GM21619 (cell line): ENCODE results near the gene USP6NL.

ENCODE experiments used
- ATAC-seq: cut with Tn5 transposase; IDR thresholded peaks from one replicate; pipeline ENCODE4 v1.9.1; 2021; ENCODE audit not compliant: unreplicated experiment

Gene USP6NL

GRCh38 chr10:11429439-11430052 is 181.9 kb downstream of the USP6NL start:
- no peak for ATAC-seq

- ATAC-seq: no peak
Measured at GRCh38 chr10:11425676-11426075, 185.8 kb downstream of the USP6NL start.

GRCh38 chr10:11425296-11425610 is 186.2 kb downstream of the USP6NL start:
- ATAC-seq: no peak

- no peak for ATAC-seq
Measured at GRCh38 chr10:11424456-11425295, 186.8 kb downstream of the USP6NL start.

GRCh38 chr10:11416974-11417373 is 194.5 kb downstream of the USP6NL start:
- no peak for ATAC-seq

- no peak for ATAC-seq
Measured at GRCh38 chr10:11415095-11415494, 196.4 kb downstream of the USP6NL start.

- no peak for ATAC-seq
Measured at GRCh38 chr10:11414314-11415038, 197.0 kb downstream of the USP6NL start.

GRCh38 chr10:11411926-11412545 is 199.4 kb downstream of the USP6NL start:
- no peak for ATAC-seq

- no peak for ATAC-seq
Measured at GRCh38 chr10:11409357-11409756, 202.1 kb downstream of the USP6NL start.

GRCh38 chr10:11407939-11408338 is 203.5 kb downstream of the USP6NL start:
- no peak for ATAC-seq

GRCh38 chr10:11406746-11407145 is 204.7 kb downstream of the USP6NL start:
- ATAC-seq: no peak

- ATAC-seq: no peak
Measured at GRCh38 chr10:11404901-11405300, 206.5 kb downstream of the USP6NL start.
